ENCODE measurements around the gene RRP15.
A peak's percentile ranks its signal among the peaks of the same experiment; 100 is the strongest.
"Not testable (repeated sequence)": the region's sequence is repeated elsewhere in the genome, so short reads cannot be mapped to it uniquely, and the experiment has no call there.

Gene RRP15

DNA sequence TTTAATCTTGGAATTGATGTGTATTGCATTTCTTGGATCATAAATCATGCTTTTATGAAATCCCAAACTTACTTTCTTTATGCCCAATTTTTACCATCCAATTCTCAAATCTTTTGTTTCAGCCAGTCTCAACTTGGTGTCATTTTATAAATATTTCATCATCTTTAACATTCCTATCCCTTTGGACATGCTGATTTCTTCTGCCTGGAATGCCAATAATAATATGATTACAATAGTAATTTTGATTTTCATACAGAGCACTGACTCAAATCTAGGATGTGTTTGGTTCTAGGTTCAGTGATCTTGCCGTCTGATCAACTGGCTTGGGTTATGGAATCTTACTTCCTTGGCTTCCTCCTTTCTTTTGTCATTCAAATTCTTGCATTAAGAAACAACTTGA is 12.8 kb downstream of the RRP15 start:
- DNase-seq, result no peak

DNA sequence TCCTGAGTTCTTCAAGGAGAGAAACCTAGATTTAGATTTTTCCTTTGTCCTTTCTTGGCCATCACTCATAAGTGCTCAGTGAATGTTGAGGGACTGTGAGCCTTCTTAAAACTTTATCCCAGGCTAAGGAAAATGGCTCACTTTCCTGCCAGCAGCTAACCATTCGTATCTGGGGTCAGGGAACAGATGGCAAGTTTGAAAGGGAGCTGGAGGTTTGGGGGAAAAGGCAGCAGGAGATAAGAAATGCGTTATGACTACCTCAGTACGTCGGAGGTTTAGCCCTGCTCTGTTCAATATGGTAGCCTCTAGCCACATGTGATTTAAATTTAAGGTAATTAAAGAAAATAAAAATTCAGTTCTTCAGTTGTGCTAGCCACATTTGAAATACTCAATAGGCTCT is 13.3 kb downstream of the RRP15 start:
- no peak for DNase-seq

DNA sequence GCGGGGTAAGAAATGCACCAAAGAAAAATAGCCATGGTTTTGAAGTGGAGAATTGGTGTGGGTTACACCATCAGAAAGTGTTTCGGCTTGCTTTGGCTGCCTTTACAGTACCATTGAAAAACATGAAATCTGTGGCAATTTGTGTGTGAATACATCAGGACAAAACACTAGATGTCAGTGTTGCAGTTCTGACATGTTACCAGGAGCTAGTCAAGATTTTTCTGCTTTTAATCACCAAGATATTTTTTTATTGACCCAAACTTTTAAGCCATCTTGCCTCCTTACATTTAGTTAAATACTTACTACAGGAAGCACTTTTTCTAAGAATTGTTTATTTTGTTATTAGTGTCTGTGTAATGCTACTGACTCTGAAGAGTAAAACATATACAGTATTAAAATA is 14.3 kb downstream of the RRP15 start:
- DNase-seq, result peak; percentile 6

DNA sequence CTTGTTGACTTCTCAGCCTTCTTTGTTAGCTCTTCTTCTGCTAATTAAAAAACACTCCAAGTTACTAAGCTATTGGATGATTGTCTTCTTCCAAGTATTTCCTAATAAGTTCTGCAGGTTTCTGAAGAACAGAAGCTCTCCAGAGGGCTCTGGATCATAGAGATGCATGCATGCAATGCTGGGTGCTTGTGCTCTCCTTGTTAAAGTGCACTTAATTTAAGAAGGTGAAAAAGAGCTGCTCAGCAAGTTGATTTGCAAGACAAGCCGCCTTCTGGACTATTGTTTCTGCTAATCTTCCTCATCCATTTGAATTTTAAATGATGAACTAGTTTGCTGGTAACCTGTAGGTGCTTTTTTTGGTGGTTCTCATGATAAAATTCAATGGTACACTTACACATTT is 16.1 kb downstream of the RRP15 start:
- DNase-seq, result no peak

DNA sequence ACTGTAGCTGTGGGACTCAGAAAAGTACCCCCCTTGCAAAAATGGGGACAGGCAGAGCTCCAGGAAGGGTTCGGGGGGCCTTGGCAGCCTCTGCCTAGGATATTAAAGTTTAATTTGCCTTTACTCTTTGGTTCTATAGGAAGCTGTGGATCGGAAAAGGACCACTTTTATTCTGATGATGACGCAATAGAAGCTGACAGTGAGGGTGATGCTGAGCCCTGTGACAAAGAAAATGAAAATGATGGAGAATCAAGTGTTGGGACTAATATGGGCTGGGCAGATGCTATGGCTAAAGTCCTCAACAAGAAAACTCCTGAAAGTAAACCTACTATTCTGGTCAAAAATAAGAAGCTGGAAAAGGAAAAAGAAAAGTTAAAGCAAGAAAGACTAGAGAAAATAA is 17.1 kb downstream of the RRP15 start:
- DNase-seq, result no peak

DNA sequence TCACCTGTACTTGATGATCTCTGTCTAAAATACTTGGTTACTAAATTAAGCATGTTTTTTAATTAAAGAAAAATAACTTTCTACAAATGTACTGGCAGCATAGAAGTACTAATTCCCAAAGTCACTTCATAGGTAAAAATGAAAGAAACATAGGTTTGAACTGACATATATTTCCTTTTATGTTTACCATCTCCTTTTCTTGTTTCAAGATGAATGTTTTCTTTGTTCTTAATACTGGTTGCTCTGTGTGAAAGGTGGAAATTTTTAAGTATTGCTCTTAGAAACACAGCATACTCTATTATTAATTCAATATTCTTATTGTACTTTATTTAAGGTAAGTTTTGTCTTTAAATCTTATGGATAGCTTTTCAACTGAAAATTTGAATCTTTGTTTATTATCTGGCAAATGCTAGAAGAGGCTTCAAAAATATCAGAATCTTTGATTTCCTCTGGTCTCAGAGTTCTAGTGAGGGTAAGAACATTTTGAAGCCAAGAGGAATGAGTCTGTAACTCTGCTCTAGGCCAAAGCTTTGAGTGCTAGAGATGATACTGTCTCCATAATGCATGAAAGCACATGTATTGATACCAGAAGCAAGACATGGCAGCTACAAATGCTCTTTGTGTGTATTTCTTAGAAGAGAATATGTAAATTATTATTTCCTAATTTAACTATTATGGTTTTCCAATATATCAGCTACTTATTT is 18.2 kb downstream of the RRP15 start:
- DNase-seq, result no peak

DNA sequence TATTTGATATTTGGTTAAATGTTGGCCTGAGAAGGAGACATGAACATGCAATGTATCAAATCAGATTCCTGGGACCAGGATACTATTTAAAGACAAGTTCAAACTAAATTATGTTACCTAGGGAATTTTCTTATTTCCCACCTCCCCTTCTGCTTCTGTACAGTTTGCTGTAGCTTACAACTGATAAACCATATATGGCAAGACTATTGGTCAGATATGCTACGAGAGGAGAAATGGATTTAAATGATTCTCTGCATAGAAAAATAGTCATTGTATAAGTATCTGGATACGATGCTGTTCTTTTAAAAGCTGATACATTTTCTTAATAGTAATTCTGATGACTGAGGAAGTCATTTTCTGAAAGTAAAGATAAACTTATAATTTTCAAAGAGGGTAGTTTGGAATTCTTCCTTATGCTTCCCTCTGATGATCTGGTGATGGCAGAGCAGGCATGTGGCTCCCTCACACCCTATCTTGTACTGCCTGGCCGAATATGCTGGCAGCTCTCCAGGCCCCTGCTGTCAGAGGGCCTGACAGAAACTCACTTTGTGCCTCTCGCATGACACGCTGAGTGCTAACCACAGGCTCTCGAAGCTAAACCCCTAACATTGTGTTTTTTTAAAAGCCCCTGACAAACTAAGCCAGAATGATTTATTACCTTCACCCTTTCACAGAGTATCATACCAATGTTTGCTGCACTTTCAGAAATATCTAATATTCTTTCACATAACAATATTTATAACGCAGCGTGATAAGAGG is 19.4 kb downstream of the RRP15 start:
- DNase-seq, result no peak

DNA sequence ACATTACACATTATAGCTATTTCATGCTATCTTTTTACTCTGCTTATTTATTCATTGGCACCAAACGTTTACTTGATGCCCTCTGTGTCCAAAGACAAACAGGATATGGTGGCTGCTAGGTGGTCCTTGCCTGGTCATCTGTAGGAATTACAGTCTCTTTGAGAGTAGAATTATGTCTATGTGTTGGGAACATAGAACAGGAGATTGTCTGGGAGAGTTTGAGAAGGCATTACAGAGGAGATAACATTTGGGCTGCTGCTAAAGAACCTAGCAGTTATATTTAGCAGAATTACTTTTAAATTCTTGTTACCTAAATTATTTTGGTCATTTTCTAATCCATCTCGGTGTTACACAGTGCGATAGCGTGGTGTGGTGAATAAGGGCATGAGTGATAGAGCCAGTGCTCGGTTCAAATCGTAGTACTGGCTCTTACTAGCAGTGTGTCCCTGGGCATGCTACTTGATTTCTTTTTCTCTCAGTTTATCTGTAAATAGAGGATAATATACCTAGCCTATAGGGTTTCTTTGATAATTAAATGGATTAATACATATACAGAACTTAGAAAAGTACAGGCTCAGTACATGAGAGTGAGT is 20.5 kb downstream of the RRP15 start:
- no peak for DNase-seq

DNA sequence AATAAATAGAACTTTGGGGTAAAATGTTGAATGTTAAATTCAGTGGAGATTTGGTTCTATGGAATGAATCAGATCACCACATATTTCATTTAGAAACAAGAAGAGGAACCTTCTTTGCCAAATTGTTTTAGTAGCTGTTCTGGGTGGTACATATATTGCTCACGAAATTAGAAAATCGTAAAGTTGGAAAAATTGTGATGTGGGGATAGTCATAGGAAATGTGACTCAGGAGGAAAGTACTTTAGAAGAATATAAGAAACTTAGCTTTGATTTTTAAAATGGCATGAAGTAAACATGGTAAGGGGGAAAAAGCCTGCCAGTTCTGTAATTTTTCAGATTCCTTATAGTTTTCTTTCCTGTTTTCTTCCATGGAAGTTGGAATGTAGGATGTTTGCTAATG is 27.4 kb downstream of the RRP15 start:
- no peak for DNase-seq

DNA sequence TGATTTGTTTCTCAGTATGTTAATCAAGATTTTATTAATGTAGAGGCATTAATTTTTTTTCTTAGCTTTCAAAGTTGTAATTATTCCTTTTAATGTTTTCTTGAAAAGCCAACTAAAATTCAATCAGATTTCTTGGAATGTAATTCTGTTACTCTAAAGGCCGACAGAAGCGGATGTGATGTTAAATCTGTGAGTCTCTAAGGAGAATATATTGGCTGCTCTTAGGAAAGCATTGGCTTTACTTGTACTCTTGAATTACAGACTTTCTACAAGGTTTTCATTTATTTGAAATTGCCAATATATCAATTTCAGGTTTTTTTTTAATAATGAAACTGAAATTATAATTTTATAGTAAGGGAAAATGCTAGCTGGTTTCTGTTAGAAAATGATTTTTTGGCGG is 29.2 kb downstream of the RRP15 start:
- DNase-seq, result no peak

DNA sequence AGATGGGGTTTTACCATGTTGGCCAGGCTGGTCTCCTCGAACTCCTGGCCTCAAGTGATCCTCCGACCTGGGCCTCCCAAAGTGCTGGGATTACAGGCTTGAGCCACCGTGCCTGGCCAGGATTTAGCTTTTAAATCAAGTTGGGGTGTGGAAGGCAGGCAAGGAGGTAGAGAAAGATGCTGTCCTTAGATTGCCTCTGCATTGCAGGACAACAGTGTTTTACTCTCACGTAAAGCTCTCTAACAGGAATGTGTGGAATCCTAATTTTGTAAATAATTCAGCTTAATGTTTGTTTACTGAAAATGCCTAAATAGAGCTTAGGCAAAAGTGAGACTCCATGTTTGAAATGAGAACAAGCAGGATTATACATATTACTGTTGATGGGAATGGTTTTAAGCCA is 30.5 kb downstream of the RRP15 start:
- no peak for DNase-seq

DNA sequence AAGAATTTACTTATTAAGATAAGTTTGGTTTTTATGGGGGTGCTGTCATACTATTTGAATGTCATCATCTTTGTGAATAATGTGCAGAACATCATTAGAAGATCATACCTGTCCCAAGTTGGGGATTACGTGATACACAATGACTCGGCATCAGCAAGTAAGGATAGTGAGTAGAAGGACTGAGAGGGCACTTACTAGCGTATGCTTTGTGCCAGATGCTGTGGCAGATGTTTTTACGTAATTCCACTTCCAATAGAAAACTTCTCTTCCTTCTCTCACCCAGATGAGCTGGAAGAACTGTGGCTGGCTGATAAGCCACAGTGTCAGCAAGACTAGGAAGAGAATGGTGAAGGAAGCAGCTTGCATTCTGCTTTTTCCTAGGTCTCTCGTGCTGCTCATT is 32.0 kb downstream of the RRP15 start:
- no peak for DNase-seq

DNA sequence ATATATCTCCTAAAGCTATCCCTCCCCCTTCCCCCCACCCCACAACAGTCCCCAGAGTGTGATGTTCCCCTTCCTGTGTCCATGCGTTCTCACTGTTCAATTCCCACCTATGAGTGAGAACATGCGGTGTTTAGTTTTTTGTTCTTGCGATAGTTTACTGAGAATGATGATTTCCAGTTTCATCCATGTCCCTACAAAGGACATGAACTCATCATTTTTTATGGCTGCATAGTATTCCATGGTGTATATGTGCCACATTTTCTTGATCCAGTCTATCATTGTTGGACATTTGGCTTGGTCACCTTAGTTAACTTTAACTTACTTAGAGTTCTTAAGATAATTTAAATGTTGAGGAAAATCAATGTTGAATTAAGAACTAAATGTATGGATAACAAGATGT is 35.1 kb downstream of the RRP15 start:
- not testable (repeated sequence) for DNase-seq

DNA sequence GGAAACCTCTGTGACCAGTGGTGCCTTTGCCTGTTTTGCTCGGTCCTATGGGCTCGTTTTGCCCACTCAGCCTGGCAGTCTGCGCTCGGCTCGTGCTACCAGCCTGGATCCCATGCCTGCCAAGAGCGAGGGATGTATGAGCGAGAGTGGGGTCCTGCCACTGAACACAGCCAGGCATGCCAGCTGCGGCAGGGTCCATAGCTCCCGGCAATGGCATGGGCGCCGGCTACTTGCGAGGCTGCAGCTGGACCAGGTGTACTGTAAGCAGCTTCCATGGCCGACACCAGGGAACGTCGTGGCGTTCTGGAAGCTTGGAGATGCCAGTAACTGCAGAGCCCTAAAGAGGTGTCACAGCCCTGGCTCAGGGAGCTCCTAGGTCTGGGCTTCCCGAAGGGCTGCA is 37.7 kb downstream of the RRP15 start:
- no peak for DNase-seq

DNA sequence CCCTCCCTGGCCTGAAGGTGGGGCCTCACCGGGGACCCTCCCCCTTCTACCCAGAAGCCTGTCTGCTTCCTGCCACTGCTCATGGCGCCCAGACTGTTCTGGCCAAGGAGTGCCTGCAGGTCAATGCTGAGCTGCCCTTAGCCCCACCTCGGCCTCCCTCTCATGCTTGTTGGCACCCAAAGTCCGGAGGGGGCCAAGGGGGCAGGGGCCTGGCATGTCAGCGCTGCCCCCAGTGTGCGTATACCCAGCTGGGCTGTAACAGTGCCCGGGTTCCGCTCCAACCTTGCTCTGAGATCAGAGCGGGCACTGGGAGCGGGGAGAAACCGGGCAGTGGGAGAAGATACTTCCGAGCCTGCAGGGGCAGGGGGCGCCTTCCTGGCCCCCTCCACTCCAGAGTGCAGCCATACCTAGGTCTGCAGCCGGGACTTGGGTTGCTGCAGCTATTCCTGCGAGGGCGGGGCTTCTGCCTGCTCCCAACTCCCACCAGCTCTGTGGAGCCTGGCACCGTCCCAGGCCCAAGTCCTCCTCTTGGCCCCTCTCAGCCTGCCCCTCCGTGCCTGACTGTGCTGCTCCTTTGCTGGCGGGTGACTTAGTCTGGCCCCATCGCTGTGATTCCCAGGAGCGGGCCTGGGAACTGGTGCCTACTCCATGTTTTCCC is 38.6 kb downstream of the RRP15 start:
- DNase-seq, result no peak

DNA sequence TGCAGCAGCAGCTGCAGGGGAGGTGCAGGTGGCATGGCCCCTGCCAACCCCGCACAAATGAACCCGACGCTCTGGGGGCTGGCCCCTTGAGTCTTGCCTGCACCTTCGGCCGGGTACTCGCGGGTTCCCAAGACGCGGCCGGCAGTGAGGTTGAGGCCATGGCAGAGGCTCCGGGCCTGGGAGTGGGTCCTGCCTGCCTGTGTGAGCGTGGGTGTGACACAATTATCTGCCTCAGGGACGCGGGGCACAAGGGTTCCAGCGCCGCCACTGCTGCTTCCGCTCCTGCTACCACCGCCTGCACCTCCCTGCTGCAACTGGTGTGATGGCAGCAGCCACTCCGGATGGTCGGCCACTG is 39.1 kb downstream of the RRP15 start:
- no peak for DNase-seq

DNA sequence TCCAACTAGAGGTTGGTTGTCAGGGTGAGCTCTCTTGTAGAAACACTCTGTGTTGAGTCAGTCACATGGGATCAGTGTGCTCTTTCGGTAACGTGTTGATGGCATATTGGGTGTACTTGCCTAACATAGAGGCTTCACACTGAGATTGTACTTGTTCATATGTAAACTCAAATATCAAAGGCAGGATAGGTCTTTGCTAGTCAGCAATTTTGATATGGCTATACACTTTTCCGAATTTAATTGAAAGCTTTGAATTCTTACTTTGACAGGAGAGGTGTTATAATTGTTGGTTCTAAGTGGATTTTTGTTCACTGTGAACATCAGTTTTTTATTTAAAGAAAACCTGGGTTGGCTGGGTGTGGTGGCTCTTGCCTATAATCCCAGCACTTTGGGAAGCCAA is 43.7 kb downstream of the RRP15 start:
- no peak for DNase-seq

DNA sequence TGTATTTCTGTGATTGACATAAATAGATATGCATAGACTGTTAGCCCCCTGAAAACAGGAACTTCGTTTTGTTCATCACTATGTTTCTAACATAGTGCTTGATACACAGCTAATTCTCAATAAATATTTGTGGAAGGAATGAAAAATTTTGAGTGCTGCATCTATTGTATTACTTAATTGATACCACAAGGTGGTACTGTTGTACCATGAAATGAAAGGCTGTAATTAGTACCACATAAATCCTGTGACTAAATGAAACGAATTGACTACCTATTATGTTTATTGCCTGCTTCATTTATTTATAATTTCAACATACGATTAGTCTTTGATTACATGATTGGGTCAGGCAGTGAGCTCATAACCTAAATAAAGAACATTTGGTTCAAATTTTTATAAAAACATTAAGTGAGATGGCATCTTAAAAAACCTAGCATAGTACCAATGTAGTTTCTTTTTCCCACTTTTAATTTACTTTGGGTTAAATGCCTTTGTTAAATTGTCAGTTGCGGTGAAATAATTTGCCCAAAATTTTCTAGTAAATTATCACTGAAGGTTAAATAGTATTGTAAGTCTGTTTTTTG is 45.0 kb downstream of the RRP15 start:
- DNase-seq, result no peak

DNA sequence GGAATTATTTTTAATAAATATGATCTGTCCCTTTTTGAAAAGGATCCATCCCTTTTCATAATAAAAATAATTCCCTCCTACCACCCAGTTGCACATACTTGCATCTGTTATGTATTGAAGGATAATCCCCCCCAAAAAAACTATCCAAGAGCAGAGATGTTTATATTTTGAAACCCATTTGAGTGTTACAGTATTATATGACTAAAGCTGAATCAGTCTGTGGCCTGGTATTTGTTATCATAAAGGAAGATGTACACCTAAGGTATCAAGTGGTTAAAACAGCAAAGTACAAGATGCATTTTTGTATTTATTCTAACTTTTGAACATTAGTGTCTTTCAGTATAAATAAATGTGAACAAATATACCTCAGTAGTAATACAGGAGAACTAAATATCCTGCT is 47.3 kb downstream of the RRP15 start:
- no peak for DNase-seq

DNA sequence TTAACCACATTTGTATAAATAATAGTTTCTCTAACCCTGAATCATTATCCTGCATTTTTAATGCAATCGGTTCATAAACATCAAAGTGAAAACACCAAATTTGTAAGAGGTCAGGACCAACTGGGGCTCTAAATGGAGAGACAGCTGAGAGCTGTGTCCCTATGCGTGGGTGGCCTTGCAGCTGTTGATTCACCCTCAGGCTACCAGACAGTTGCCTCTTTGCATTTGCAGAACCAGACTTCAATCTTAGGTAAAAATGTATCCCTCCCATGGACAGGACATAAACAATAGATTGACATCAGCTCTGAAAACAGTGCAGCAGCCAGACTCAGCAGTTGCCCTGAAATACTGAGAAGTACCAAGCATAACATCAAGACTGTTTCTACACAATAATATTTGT is 51.2 kb downstream of the RRP15 start:
- peak; percentile 56 for DNase-seq

DNA sequence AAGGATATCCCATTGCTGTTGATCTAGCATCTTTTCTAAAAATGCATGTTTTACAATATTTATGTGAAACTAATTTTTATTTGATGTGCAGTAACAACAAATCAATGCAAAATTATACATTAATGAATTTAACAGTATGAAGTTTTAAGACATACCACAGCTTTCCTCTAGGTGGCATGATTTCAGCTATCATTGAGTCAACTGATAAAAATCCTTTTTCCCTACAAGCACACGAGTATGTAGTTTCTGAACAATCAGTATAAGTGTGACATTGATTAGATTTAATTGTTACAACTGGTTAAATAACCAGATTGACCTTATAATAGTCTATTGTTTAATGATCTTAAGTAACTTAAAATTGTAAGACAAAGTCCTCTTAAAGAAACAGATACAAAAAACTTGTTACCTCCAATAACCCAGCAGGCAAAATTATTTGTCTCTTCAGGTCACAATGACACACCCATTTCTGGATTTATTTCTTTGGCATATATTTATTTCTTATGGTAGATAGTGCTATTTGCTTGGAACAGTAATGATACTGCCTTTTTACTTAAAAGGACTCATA is 54.3 kb downstream of the RRP15 start:
- no peak for DNase-seq

DNA sequence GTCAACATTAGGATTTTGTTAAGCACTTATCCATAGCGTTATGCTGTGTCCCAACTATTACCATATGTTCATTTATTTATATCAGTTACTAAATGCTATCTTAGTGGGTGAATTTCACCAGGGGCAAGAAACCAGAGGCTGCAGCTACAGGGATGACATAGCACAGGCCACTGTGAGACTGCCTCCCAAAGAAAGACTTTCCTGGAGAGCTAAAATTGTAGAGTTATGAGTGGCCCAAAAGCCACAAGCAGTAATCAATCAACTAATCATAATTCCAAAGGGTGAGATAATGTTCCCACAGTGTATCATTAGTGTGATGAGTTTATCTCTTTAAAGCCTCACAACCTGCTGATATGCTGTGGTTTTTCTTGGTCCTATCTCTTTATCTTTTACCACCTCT is 56.2 kb downstream of the RRP15 start:
- no peak for DNase-seq

DNA sequence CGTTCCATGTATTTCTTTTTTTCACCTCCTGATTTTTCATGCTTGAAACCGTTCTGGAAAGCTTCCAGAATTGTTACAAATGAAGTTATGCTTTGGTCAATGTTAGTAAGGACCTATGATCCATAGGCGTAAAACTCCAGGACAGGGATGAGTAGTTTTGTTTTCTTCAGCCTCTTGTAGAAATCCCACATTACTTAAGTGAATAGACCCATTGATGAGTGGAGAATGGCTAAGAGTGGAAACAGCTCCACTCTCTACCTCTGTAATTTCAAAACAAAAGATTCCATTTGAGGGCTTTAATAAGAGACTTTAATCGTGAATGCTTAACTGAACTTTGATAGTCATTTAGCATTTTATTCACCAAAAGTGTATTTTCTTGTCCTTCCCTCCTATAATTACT is 57.0 kb downstream of the RRP15 start:
- DNase-seq, result no peak

All from retina (tissue), 1 donor.